SK-N-SH (cell line): ENCODE results near the gene IPPK. TPM values are rescaled to one million over a fixed set of nuclear protein-coding genes. Genes with fewer than 3 reads are reported as not detected.

Source experiments
- CTCF ChIA-PET: fragments of 300-600, 350-600 bp; formaldehyde crosslinking; extraction: SDS; loops from one replicate; lab custom pipeline; 2021; lab: Yijun Ruan, JAX
- POLR2A ChIA-PET: fragments of 350-600 bp; sonication (Branson Sonifier 250); formaldehyde crosslinking; extraction: SDS; loops from one replicate; lab custom pipeline; 2020; ENCODE audit warnings: antibody characterized with exemption, inconsistent platforms; lab: Yijun Ruan, JAX
- DNase-seq: peaks from one replicate; pipeline ENCODE4 v3.0.0; 2012
- H2AFZ ChIP-seq: fragments of 200-600 bp; sonication (generic); 2 replicates; pipeline ENCODE4 v1.8.1; 2016; ENCODE audit warnings: antibody characterized with exemption, mild to moderate bottlenecking, low read depth
- H3F3A ChIP-seq: fragments of 200-600 bp; sonication (generic); replicated peaks from 2 replicates; pipeline ENCODE3; 2016; ENCODE audit warnings: antibody characterized with exemption, mild to moderate bottlenecking; ENCODE audit not compliant: insufficient read depth
- H3K27ac ChIP-seq, 2 experiments: fragments of 200-500 bp in 1 of 2; fragments of 200-600 bp in 1 of 2; sonication (Bioruptor generic) in 1 of 2; sonication (generic), shearing (Covaris generic) in 1 of 2; 2 replicates each; pipeline versions ENCODE4 v1.5.1 to v1.6.1; 2014 to 2016; ENCODE audit warnings: low read depth in 2 of 2, inconsistent platforms in 1 of 2, low read length in 1 of 2, mild to moderate bottlenecking in 1 of 2, mixed read lengths in 1 of 2
- H3K27me3 ChIP-seq: fragments of 200-600 bp; sonication (generic), shearing (Covaris generic); 2 replicates; pipeline ENCODE4 v1.6.1; 2016; ENCODE audit warnings: mixed run types; ENCODE audit not compliant: insufficient read depth
- H3K36me3 ChIP-seq, 2 experiments: fragments of 200-500 bp in 1 of 2; fragments of 200-600 bp in 1 of 2; sonication (Bioruptor generic) in 1 of 2; sonication (generic) in 1 of 2; replicated peaks in 1 of 2; 2 replicates each; pipeline versions ENCODE3 to v1.5.1; 2014 to 2016; ENCODE audit warnings: low read length in 1 of 2, mild to moderate bottlenecking in 1 of 2; ENCODE audit not compliant: insufficient read depth in 2 of 2, control insufficient read depth in 1 of 2
- H3K4me1 ChIP-seq, 2 experiments: fragments of 200-500 bp in 1 of 2; fragments of 200-600 bp in 1 of 2; sonication (Bioruptor generic) in 1 of 2; sonication (generic), shearing (Covaris generic) in 1 of 2; 2 replicates each; pipeline versions ENCODE4 v1.5.1 to v1.6.1; 2014 to 2016; ENCODE audit warnings: low read depth in 1 of 2, low read length in 1 of 2, mixed run types in 1 of 2; ENCODE audit not compliant: insufficient read depth in 2 of 2, control insufficient read depth in 1 of 2
- H3K4me2 ChIP-seq: fragments of 200-600 bp; sonication (generic), shearing (Covaris generic); 2 replicates; pipeline ENCODE4 v1.6.1; 2017; ENCODE audit warnings: mixed run types
- H3K4me3 ChIP-seq, 2 experiments: fragments of 200-500 bp in 1 of 2; fragments of 200-600 bp in 1 of 2; sonication (Bioruptor generic) in 1 of 2; sonication (generic), shearing (Covaris generic) in 1 of 2; 2 replicates each; pipeline versions ENCODE4 v1.5.1 to v1.8.1; 2014 to 2016; ENCODE audit warnings: low read depth in 2 of 2, inconsistent platforms in 1 of 2, low read length in 1 of 2, mild to moderate bottlenecking in 1 of 2, mixed read lengths in 1 of 2, moderate library complexity in 1 of 2
- H3K79me2 ChIP-seq: fragments of 200-600 bp; sonication (generic); 2 replicates; pipeline ENCODE4 v1.8.1; 2017; ENCODE audit warnings: mild to moderate bottlenecking; ENCODE audit not compliant: insufficient read depth
- H3K9ac ChIP-seq: fragments of 200-600 bp; sonication (generic); 2 replicates; pipeline ENCODE4 v1.6.1; 2017; ENCODE audit warnings: mixed run types
- H3K9me2 ChIP-seq: fragments of 200-600 bp; sonication (generic); 2 replicates; pipeline ENCODE4 v1.6.1; 2017; ENCODE audit warnings: mixed run types
- H3K9me3 ChIP-seq: fragments of 200-600 bp; sonication (generic); 2 replicates; pipeline ENCODE4 v1.6.1; 2017; ENCODE audit warnings: mixed run types, mild to moderate bottlenecking, moderate library complexity
- H4K20me1 ChIP-seq: fragments of 200-600 bp; sonication (generic); 2 replicates; pipeline ENCODE4 v1.6.1; 2017; ENCODE audit warnings: mild to moderate bottlenecking, mixed run types; ENCODE audit not compliant: insufficient read depth
- CTCF ChIP-seq: fragments of 200-600 bp; sonication (generic); IDR thresholded peaks from 2 replicates; pipeline ENCODE4 v1.6.1; 2017; ENCODE audit warnings: antibody characterized with exemption, mild to moderate bottlenecking, moderate library complexity
- EZH2phosphoT487 ChIP-seq: fragments of 200-600 bp; sonication (generic); IDR thresholded peaks from 2 replicates; pipeline ENCODE4 v1.6.1; 2017; ENCODE audit warnings: low read depth, mixed run types, mild to moderate bottlenecking, antibody characterized with exemption, moderate library complexity, borderline replicate concordance
- FOXM1 ChIP-seq: IDR thresholded peaks from 2 replicates; pipeline ENCODE4 v1.4.0; 2012; ENCODE audit warnings: low read depth, mild to moderate bottlenecking
- GATA2 ChIP-seq: sonication (generic); formaldehyde crosslinking; IDR thresholded peaks from 2 replicates; pipeline ENCODE4 v1.5.0; 2020; ENCODE audit warnings: mild to moderate bottlenecking, missing genetic modification reagents
- IRF3 ChIP-seq: fragments of 150-350 bp; IDR thresholded peaks from 2 replicates; pipeline ENCODE4 v1.6.1; 2016; ENCODE audit warnings: mild to moderate bottlenecking, low read depth, low read length
- JUND ChIP-seq: IDR thresholded peaks from 2 replicates; pipeline ENCODE4 v1.4.0; 2012
- MXI1 ChIP-seq: IDR thresholded peaks from 2 replicates; pipeline ENCODE4 v1.6.1; 2012; ENCODE audit warnings: mild to moderate bottlenecking, low read depth, low read length, improper control_type of control experiment
- NFIC ChIP-seq: IDR thresholded peaks from 2 replicates; pipeline ENCODE4 v1.4.0; 2012; ENCODE audit warnings: borderline replicate concordance
- NRF1 ChIP-seq: IDR thresholded peaks from 2 replicates; pipeline ENCODE4 v1.6.1; 2012; ENCODE audit warnings: low read depth, mild to moderate bottlenecking, low read length
- PBX3 ChIP-seq: IDR thresholded peaks from 2 replicates; pipeline ENCODE4; 2012
- RAD21 ChIP-seq: IDR thresholded peaks from 2 replicates; pipeline ENCODE4 v1.6.1; 2012; ENCODE audit warnings: mild to moderate bottlenecking, low read length
- RCOR1 ChIP-seq: fragments of 150-350 bp; IDR thresholded peaks from 2 replicates; pipeline ENCODE4 v1.6.1; 2017; ENCODE audit warnings: antibody characterized with exemption, low read length
- SIN3A ChIP-seq: IDR thresholded peaks from 2 replicates; pipeline ENCODE4 v1.6.1; 2012; ENCODE audit warnings: low read depth, mild to moderate bottlenecking, low read length, moderate library complexity, borderline replicate concordance
- SMC3 ChIP-seq: IDR thresholded peaks from 2 replicates; pipeline ENCODE4 v1.6.1; 2012; ENCODE audit warnings: low read depth, low read length, improper control_type of control experiment
- USF1 ChIP-seq: IDR thresholded peaks from 2 replicates; pipeline ENCODE4 v1.4.0; 2012; ENCODE audit warnings: low read depth, borderline replicate concordance
- YY1 ChIP-seq: IDR thresholded peaks from 2 replicates; pipeline ENCODE4 v1.4.0; 2012; ENCODE audit warnings: low read depth, mild to moderate bottlenecking
- polyA plus RNA-seq, 3 experiments: library from polyadenylated mRNA; depleted of rRNA; stranded (reverse); fragments of >200 nt; gene quantifications; 2 replicates each; pipeline ENCODE4 v1.2.3, GENCODE V29; 2012
- TF ChIP-seq, protein P1 (sequence below): IDR thresholded peaks from 2 replicates; pipeline ENCODE4 v1.4.0; 2012; ENCODE audit warnings: low read depth

The IPPK gene
- polyA plus RNA-seq, 1 of the 3 experiments (the other 2 are of a cell fraction) = 16.5 TPM

GRCh38 chr9:92707530-92707929, 37.6 kb upstream of the IPPK start:
- TF ChIP-seq JUND = no peak
- no peak for TF ChIP-seq NRF1
- TF ChIP-seq GATA2 = no peak
- TF ChIP-seq YY1 = no peak
- TF ChIP-seq SMC3 = no peak
- TF ChIP-seq PBX3 = no peak
- no peak for TF ChIP-seq MXI1
- no peak for TF ChIP-seq RCOR1
- TF ChIP-seq CTCF = no peak
- TF ChIP-seq EZH2phosphoT487 = no peak
- TF ChIP-seq IRF3 = no peak
- no peak for TF ChIP-seq FOXM1
- TF ChIP-seq USF1 = no peak
- TF ChIP-seq RAD21 = no peak
- TF ChIP-seq, protein P1, sequence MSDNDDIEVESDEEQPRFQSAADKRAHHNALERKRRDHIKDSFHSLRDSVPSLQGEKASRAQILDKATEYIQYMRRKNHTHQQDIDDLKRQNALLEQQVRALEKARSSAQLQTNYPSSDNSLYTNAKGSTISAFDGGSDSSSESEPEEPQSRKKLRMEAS = no peak
- no peak for TF ChIP-seq NFIC
- TF ChIP-seq SIN3A = no peak
- ChIA-PET POLR2A (no interaction called here), CTCF (interaction anchor here (0.8 to 2.3 kb wide), 3 partner anchors 8 to 199 kb away, joined by 3 to 7 read pairs (median 4); no protein-coding TSS in a partner anchor)
- no peaks in the 10 kb centered on the region; the same call in 1 of the 2 replicates for H3K79me2 ChIP-seq
- no peak overlapping the region for H2AFZ ChIP-seq
- no peak overlapping the region for H3K4me3 ChIP-seq
- H3K4me2 ChIP-seq = no peak overlapping the region
- H3K4me1 ChIP-seq = no peaks in the 10 kb centered on the region
- H3K9me3 ChIP-seq = no peaks in the 10 kb centered on the region
- H3K36me3 ChIP-seq = peaks cover 8 to 32% of the 10 kb centered on the region in 2 experiments
- no peak overlapping the region for H3K27ac ChIP-seq
- no peak for DNase-seq
- no peaks in the 10 kb centered on the region for H3F3A ChIP-seq
- H3K27me3 ChIP-seq = no peaks in the 10 kb centered on the region
- no peaks in the 10 kb centered on the region for H3K9me2 ChIP-seq
- no peak overlapping the region for H3K9ac ChIP-seq
- no peaks in the 10 kb centered on the region for H4K20me1 ChIP-seq
